CD14-positive monocyte (primary cell): Measurements from ENCODE around the gene NOL8. TPM values are rescaled to one million over a fixed set of nuclear protein-coding genes. Genes with fewer than 3 reads are reported as not detected.

ENCODE experiments used
- DNase-seq, 3 donors: peaks; one replicate each; pipeline ENCODE4 v3.0.0-alpha.2; 2011 to 2022
- H2AFZ ChIP-seq: 2 replicates; pipeline ENCODE4 v1.6.0; 2012; ENCODE audit warnings: mild to moderate bottlenecking, low read depth, low read length, inconsistent platforms; ENCODE audit not compliant: insufficient read depth, poor library complexity, severe bottlenecking
- H3K27ac ChIP-seq, 2 donors: 1 replicate in 1 of 2; 2 replicates in 1 of 2; pipeline ENCODE4 v1.5.1; 2012 to 2013; ENCODE audit warnings: low read length in 2 of 2, control low read depth in 1 of 2, inconsistent platforms in 1 of 2, low read depth in 1 of 2, mild to moderate bottlenecking in 1 of 2
- H3K27me3 ChIP-seq, 2 donors: one replicate each; pipeline versions ENCODE4 v1.6.0 to v1.6.1; 2011 to 2013; ENCODE audit warnings: low read length in 2 of 2; ENCODE audit not compliant: control insufficient read depth in 2 of 2, insufficient read depth in 2 of 2
- H3K36me3 ChIP-seq, 2 donors: replicated peaks in 1 of 2; 1 replicate in 1 of 2; 2 replicates in 1 of 2; pipeline versions ENCODE4 v1.5.1 to v1.6.1; 2012 to 2013; ENCODE audit warnings: low read length in 2 of 2, control low read depth in 1 of 2, inconsistent platforms in 1 of 2, mild to moderate bottlenecking in 1 of 2; ENCODE audit not compliant: insufficient read depth in 2 of 2, control insufficient read depth in 1 of 2
- H3K4me1 ChIP-seq, 2 donors: 1 replicate in 1 of 2; 2 replicates in 1 of 2; pipeline versions ENCODE4 v1.5.1 to v1.6.1; 2012 to 2013; ENCODE audit warnings: low read length in 2 of 2, control low read depth in 1 of 2, inconsistent platforms in 1 of 2, mild to moderate bottlenecking in 1 of 2, moderate library complexity in 1 of 2; ENCODE audit not compliant: insufficient read depth in 2 of 2, control insufficient read depth in 1 of 2
- H3K4me2 ChIP-seq: replicated peaks from 2 replicates; pipeline ENCODE3; 2012; ENCODE audit warnings: low read length, moderate library complexity, mild to moderate bottlenecking; ENCODE audit not compliant: poor library complexity, severe bottlenecking; ENCODE audit errors: extremely low read depth
- H3K4me3 ChIP-seq, 3 experiments: fragments of 200-600 bp in 1 of 3; sonication (generic) in 1 of 3; replicated peaks in 1 of 3; 1 replicate in 2 of 3; 2 replicates in 1 of 3; pipeline ENCODE4 v1.5.1; 2011 to 2013; ENCODE audit warnings: low read length in 3 of 3, mild to moderate bottlenecking in 3 of 3, control low read depth in 2 of 3, low read depth in 2 of 3, inconsistent platforms in 1 of 3, moderate library complexity in 1 of 3
- H3K79me2 ChIP-seq: 2 replicates; pipeline ENCODE4 v1.6.0; 2012; ENCODE audit warnings: mild to moderate bottlenecking, control low read depth, inconsistent platforms, low read length, moderate library complexity; ENCODE audit not compliant: insufficient read depth
- H3K9ac ChIP-seq: 2 replicates; pipeline ENCODE4 v1.6.0; 2017; ENCODE audit warnings: low read length, mild to moderate bottlenecking; ENCODE audit not compliant: insufficient read depth, poor library complexity, severe bottlenecking
- H3K9me3 ChIP-seq, 2 donors: replicated peaks in 1 of 2; 1 replicate in 1 of 2; 2 replicates in 1 of 2; pipeline versions ENCODE4 v1.5.1 to v1.6.1; 2012 to 2013; ENCODE audit warnings: low read length in 2 of 2, control low read depth in 1 of 2; ENCODE audit not compliant: control insufficient read depth in 1 of 2, insufficient read depth in 1 of 2
- H4K20me1 ChIP-seq: 2 replicates; pipeline ENCODE4 v1.6.0; 2012; ENCODE audit warnings: mild to moderate bottlenecking, low read length, control low read depth, moderate library complexity; ENCODE audit not compliant: insufficient read depth
- H3K27ac Mint-ChIP-seq, 7 donors: one replicate each; pipeline ENCODE4 v1.8.0; 2020; ENCODE audit warnings: mild to moderate bottlenecking in 7 of 7, mixed read lengths in 7 of 7, moderate library complexity in 6 of 7, inconsistent platforms in 2 of 7
- H3K27me3 Mint-ChIP-seq, 3 donors: one replicate each; pipeline ENCODE4 v1.8.0; 2021 to 2022; ENCODE audit warnings: low read depth in 3 of 3, mild to moderate bottlenecking in 3 of 3, mixed read lengths in 3 of 3, moderate library complexity in 3 of 3, inconsistent platforms in 1 of 3
- H3K36me3 Mint-ChIP-seq, 2 donors: one replicate each; pipeline ENCODE4 v1.8.0; 2020; ENCODE audit warnings: mixed read lengths in 2 of 2, inconsistent platforms in 1 of 2, mild to moderate bottlenecking in 1 of 2
- H3K4me1 Mint-ChIP-seq: one replicate; pipeline ENCODE4 v1.8.0; 2020; ENCODE audit warnings: mild to moderate bottlenecking, mixed read lengths
- H3K4me3 Mint-ChIP-seq, 2 donors: one replicate each; pipeline ENCODE4 v1.8.0; 2020; ENCODE audit warnings: mild to moderate bottlenecking in 2 of 2, mixed read lengths in 2 of 2, moderate library complexity in 1 of 2
- H3K9me3 Mint-ChIP-seq, 7 donors: one replicate each; pipeline ENCODE4 v1.8.0; 2020 to 2022; ENCODE audit warnings: mixed read lengths in 7 of 7, mild to moderate bottlenecking in 6 of 7, moderate library complexity in 6 of 7, inconsistent platforms in 2 of 7
- CTCF ChIP-seq: fragments of 200-600 bp; IDR thresholded peaks from one replicate; pipeline ENCODE4 v1.8.0; 2022; ENCODE audit warnings: antibody characterized with exemption, mild to moderate bottlenecking
- WGBS: methylation state at CpG from one replicate; pipeline ENCODE4 v1.1.5; 2013; ENCODE audit warnings: missing lambda C conversion rate; ENCODE audit not compliant: insufficient coverage; 5-methylcytosine and 5-hydroxymethylcytosine counted together
- intact Hi-C, 2 donors: fragments of 100-400 bp; cut with micrococcal nuclease; formaldehyde crosslinking; loops; one replicate each; pipeline versions ENCODE4 v1.15.0 to v1.15.1; 2023
- polyA plus RNA-seq, 3 donors: library from polyadenylated mRNA; depleted of rRNA in 1 of 3; unstranded in 2 of 3; stranded (reverse) in 1 of 3; fragments of 300-500 nt in 2 of 3; fragments of >200 nt in 1 of 3; fragmentation: Illumina TruSeq in 2 of 3; gene quantifications; 1 replicate in 2 of 3; 2 replicates in 1 of 3; pipeline ENCODE4 v1.2.3, GENCODE V29; 2012 to 2021

The NOL8 gene
- polyA plus RNA-seq, 3 donors = 2.9 to 22.0 (median 8.8) TPM

- Mint-ChIP-seq H3K4me1 (no peaks in the 10 kb centered on the region), H3K9me3 (peaks cover 10 to 20% (median 17%) of the 10 kb centered on the region in 7 donors), H3K27ac (no peak overlapping the region), H3K36me3 (peaks cover 16 to 36% of the 10 kb centered on the region in 2 donors), H3K27me3 (peaks cover 0 to 1% (median 1%) of the 10 kb centered on the region in 3 donors), H3K4me3 (no peak overlapping the region)
- Histone ChIP-seq H3K79me2 (no peaks in the 10 kb centered on the region), H3K27me3 (no peaks in the 10 kb centered on the region), H3K9ac (no peak overlapping the region), H3K4me3 (no peak overlapping the region), H3K36me3 (peaks cover 0 to 8% of the 10 kb centered on the region in 2 donors), H2AFZ (no peak overlapping the region), H3K27ac (no peak overlapping the region), H3K9me3 (peaks cover 8 to 12% of the 10 kb centered on the region in 2 donors), H3K4me2 (no peak overlapping the region), H3K4me1 (no peaks in the 10 kb centered on the region), H4K20me1 (no peaks in the 10 kb centered on the region)
- no peak for DNase-seq
- intact Hi-C loops = no loop called here
- WGBS = 100% methylated on average over 1 of the region's 2 CpGs
- no peak for TF ChIP-seq CTCF
Measured at GRCh38 chr9:92369075-92369474, 43.9 kb upstream of the NOL8 start.

GRCh38 chr9:92360083-92360482, 34.9 kb upstream of the NOL8 start:
- peaks cover 4 to 6% of the 10 kb centered on the region in 2 donors for H3K4me1 ChIP-seq
- intact Hi-C loops = no loop called here
- peak overlapping the region; percentile 61 for H2AFZ ChIP-seq
- no peak overlapping the region for H3K9ac ChIP-seq
- no peak for TF ChIP-seq CTCF
- Mint-ChIP-seq H3K36me3 (peaks cover 9 to 26% of the 10 kb centered on the region in 2 donors), H3K4me1 (peaks cover 9% of the 10 kb centered on the region), H3K27me3 (no peaks in the 10 kb centered on the region), H3K27ac (peak overlapping the region in 3 of 7 donors; percentile 11 to 19 (median 12)), H3K4me3 (no peak overlapping the region), H3K9me3 (peaks cover 5 to 22% (median 18%) of the 10 kb centered on the region in 7 donors)
- DNase-seq = no peak
- no peak overlapping the region for H3K27ac ChIP-seq
- WGBS = no CpG with 5 or more reads among the region's 3 CpGs
- H4K20me1 ChIP-seq = no peaks in the 10 kb centered on the region
- H3K4me2 ChIP-seq = no peak overlapping the region
- no peaks in the 10 kb centered on the region for H3K27me3 ChIP-seq
- H3K36me3 ChIP-seq = peaks cover 0 to 5% of the 10 kb centered on the region in 2 donors
- no peak overlapping the region for H3K4me3 ChIP-seq
- peaks cover 4 to 5% of the 10 kb centered on the region in 2 donors for H3K9me3 ChIP-seq
- no peaks in the 10 kb centered on the region for H3K79me2 ChIP-seq
